Measurements from ENCODE around the gene SVIL.
A peak's percentile ranks its signal among the peaks of the same experiment; 100 is the strongest.
"Not testable (repeated sequence)": the region's sequence is repeated elsewhere in the genome, so short reads cannot be mapped to it uniquely, and the experiment has no call there.

The SVIL gene

DNA sequence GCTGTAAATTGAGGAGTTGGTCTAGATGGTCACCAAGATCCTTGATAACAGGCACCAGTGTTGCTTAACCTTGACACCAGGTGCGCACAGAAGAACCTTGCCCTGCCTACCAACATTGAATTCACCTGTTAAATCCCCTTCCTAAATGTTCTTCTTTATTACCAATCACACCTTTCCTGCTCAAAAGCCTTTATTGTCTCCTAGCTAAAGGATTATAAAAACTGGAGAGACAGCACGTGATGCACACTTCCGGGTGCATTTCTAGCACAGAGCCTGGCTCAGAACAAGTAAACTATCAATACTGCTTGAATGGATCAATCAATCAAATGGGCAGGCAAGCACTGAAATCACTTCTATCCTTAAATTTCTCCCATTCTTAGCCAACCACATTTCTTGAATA, 56.3 kb downstream of the SVIL start:
- Mint-ChIP-seq H3K9me3 (no peaks in the 10 kb centered on the region), H3K27ac (no peak overlapping the region), H3K36me3 (ENCODE audit: low read depth) (no peaks in the 10 kb centered on the region), H3K4me1 (ENCODE audit: low read depth) (peaks cover 6% of the 10 kb centered on the region), H3K4me3 (no peak overlapping the region), H3K27me3 (ENCODE audit: low read depth) (no peaks in the 10 kb centered on the region)
- no peak for DNase-seq (ENCODE audit: low spot score)

GRCh38 chr10:29576681-29577080, 58.1 kb downstream of the SVIL start:
- Mint-ChIP-seq H3K4me3 (no peak overlapping the region), H3K27me3 (ENCODE audit: low read depth) (no peaks in the 10 kb centered on the region), H3K9me3 (no peaks in the 10 kb centered on the region), H3K4me1 (ENCODE audit: low read depth) (no peaks in the 10 kb centered on the region), H3K27ac (no peak overlapping the region), H3K36me3 (ENCODE audit: low read depth) (no peaks in the 10 kb centered on the region)
- no peak for DNase-seq (ENCODE audit: low spot score)

DNA sequence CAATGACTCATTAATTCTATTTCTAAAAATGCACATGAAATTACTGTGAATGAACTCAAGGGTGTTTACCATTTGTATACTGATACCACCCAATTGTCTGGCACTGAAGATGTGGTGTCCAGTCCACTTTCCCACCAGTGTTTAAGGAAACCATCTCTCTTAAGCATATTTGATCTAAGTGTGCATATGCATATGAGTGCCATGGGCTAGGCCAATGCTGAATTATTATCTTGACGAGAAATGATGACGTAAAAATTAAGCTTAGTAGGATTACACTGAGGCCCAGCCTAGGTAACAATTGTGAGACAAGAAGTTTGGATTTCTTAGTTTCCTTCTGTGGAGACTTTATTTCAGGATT, 59.7 kb downstream of the SVIL start:
- Mint-ChIP-seq H3K27me3 (ENCODE audit: low read depth) (no peaks in the 10 kb centered on the region), H3K36me3 (ENCODE audit: low read depth) (no peaks in the 10 kb centered on the region), H3K4me3 (no peak overlapping the region), H3K27ac (no peak overlapping the region), H3K4me1 (ENCODE audit: low read depth) (no peaks in the 10 kb centered on the region), H3K9me3 (no peaks in the 10 kb centered on the region)
- DNase-seq (ENCODE audit: low spot score): no peak

DNA sequence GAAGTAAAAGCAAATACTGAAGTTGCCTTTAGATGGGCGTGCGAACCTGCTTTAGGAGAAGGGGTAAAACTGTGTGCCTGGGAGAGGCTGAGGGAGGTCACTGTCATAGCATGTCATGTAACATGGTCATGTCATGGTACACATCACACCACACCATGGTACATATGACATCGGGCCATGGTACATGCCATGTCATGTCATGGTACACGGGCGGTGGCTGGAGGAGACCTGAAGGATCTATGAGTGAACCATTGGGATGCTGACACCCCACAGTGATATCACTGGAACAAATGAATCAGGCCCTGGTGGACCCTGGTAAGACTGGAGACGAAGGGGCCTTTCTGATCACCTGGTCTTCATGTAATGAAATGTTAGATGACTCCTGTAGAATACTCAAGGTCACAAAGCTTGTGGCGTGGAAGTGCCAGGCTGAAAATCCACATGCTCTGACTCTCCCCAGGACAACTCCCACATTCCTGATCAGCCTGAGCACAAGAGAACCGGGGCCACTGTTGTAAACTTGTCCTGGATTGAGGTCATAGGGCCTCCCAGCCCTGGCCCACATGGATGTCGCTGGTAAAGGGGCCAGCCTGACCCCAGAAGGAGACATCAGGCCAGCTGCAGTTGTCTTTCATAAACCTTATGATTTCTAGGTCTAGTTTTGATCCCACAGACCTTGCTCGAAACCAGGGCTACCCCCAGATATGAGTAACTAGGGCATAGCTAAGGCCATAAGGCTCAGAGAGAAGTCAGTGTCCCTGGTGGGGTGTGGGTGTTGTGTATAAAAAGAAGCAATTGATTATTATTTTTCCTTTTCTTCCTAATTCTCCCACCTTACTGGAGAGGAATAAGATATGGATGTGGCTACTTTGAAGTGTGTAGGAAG, 60.3 kb downstream of the SVIL start:
- DNase-seq (ENCODE audit: low spot score); H3K27ac Mint-ChIP-seq; H3K9me3 Mint-ChIP-seq; H3K4me1 Mint-ChIP-seq (ENCODE audit: low read depth); H3K4me3 Mint-ChIP-seq; H3K36me3 Mint-ChIP-seq (ENCODE audit: low read depth); H3K27me3 Mint-ChIP-seq (ENCODE audit: low read depth): not testable (repeated sequence)

DNA sequence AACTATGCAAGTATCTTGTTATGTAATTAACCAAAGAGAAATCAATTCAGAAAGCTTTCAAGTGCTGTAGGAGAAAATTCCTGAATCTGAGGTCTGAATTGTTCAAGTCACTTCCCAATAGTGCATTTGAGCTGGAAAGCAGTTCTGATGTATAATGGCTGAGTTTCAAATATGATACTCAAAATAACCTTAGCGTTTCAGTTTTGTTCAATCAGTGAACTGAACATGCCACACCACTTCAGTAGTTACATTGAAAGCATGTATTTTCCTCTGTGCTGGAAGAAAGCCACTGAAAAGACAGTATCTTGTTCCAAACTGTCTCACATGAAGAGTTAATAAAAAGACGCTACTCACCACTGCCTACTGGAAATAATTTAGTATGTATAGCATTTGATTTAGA, 64.5 kb downstream of the SVIL start:
- not testable (repeated sequence) for H3K4me3 Mint-ChIP-seq; H3K36me3 Mint-ChIP-seq (ENCODE audit: low read depth); H3K27ac Mint-ChIP-seq; H3K4me1 Mint-ChIP-seq (ENCODE audit: low read depth); H3K27me3 Mint-ChIP-seq (ENCODE audit: low read depth); DNase-seq (ENCODE audit: low spot score); H3K9me3 Mint-ChIP-seq

DNA sequence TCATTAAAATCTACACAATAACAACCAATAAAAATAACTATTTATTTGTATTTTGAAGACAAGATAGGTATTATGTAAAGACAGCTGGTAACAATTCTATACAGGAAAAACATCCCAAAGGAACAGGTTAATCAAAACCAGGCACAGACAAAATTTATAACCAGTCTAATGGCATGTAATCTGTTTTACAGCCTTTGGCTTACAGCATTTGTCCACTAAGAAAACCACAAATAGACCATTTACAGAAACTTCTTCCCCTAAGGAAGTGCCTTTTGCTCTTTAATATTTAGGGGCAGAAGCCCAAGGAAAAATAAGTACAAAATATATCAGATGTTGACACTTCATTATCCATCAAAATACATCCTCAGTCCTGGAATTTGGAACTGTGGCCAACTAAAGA, 65.0 kb downstream of the SVIL start:
- Mint-ChIP-seq H3K27ac (no peak overlapping the region), H3K9me3 (no peaks in the 10 kb centered on the region), H3K4me1 (ENCODE audit: low read depth) (no peaks in the 10 kb centered on the region), H3K27me3 (ENCODE audit: low read depth) (no peaks in the 10 kb centered on the region), H3K4me3 (no peak overlapping the region), H3K36me3 (ENCODE audit: low read depth) (no peaks in the 10 kb centered on the region)
- no peak for DNase-seq (ENCODE audit: low spot score)

DNA sequence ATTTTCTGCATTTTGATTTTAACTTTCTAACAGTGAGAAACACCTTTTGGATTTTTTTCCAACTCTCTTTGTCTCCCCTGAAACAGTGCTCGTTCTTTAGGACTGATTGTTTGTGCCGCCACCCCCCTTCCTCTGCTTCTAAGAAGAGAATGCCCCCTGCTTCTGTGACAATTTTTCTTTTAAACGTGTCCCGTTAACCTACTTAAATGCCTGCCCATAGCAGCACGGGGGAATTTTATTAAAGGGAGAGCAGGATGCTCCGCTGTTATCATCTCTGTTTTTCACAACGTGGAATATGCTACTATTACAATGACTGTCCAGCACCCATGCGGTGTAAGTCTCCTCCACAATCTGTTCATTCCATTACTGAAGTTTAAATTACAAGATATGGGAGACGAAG, 67.8 kb downstream of the SVIL start:
- Mint-ChIP-seq H3K36me3 (ENCODE audit: low read depth) (no peaks in the 10 kb centered on the region), H3K4me3 (no peak overlapping the region), H3K27ac (no peak overlapping the region), H3K4me1 (ENCODE audit: low read depth) (peaks cover 2% of the 10 kb centered on the region), H3K27me3 (ENCODE audit: low read depth) (no peaks in the 10 kb centered on the region), H3K9me3 (no peaks in the 10 kb centered on the region)
- DNase-seq (ENCODE audit: low spot score): no peak

DNA sequence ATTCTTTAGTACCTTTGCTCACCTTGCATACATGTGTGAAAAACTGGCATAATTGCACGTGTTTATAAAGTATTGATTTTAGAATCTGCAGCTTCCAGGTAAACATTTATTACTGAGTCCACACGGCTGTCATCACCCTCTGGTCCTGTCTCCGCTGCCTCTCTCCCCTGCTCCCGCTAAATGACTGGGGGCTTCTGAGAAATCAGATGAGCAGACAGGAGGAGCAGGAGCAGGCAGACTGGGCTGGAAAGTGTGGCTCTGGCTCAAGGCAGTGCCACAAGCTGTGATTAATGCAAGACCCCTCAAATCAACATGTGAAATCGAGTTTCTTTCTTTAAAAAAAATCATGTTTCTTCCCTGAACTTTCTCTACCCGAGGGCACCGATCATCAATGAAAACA, 68.6 kb downstream of the SVIL start:
- not testable (repeated sequence) for H3K27me3 Mint-ChIP-seq (ENCODE audit: low read depth); H3K4me1 Mint-ChIP-seq (ENCODE audit: low read depth); H3K4me3 Mint-ChIP-seq; DNase-seq (ENCODE audit: low spot score); H3K9me3 Mint-ChIP-seq; H3K36me3 Mint-ChIP-seq (ENCODE audit: low read depth); H3K27ac Mint-ChIP-seq

DNA sequence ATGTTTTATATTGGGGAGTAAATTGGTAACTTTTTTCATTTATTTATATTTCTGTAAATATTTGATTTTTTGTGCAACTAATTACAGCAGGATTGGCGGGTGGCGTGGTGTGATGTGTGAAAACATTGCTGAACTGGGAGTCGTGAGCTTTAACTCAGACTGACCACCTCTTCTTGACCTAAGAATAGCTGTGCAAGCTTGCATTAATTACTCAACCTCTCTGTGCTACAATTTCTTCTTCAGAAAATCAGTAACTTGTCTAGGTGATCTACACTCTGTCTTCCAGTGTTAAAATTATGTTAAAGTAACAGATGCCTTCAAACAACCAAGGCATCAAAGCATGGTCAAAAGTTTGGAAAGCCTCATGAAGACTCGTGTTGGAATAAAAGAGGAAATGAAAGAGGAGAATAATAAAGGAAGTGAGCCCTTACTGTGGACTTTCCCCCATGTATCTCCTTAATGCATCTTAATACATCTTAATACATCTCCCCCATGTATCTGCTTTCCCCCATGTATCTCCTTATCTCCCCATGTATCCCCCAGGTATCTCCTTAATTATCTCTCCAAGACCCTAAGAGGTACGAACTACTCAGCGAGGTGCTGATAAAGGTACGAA, 71.2 kb downstream of the SVIL start:
- H3K9me3 Mint-ChIP-seq: no peaks in the 10 kb centered on the region
- no peaks in the 10 kb centered on the region for H3K27me3 Mint-ChIP-seq (ENCODE audit: low read depth)
- peaks cover 2% of the 10 kb centered on the region for H3K4me1 Mint-ChIP-seq (ENCODE audit: low read depth)
- no peaks in the 10 kb centered on the region for H3K36me3 Mint-ChIP-seq (ENCODE audit: low read depth)
- no peak overlapping the region for H3K27ac Mint-ChIP-seq
- DNase-seq (ENCODE audit: low spot score): no peak
- no peak overlapping the region for H3K4me3 Mint-ChIP-seq

- not testable (repeated sequence) for H3K27me3 Mint-ChIP-seq (ENCODE audit: low read depth); DNase-seq (ENCODE audit: low spot score); H3K9me3 Mint-ChIP-seq; H3K36me3 Mint-ChIP-seq (ENCODE audit: low read depth); H3K4me1 Mint-ChIP-seq (ENCODE audit: low read depth); H3K27ac Mint-ChIP-seq; H3K4me3 Mint-ChIP-seq
Measured at GRCh38 chr10:29563006-29563405, 71.8 kb downstream of the SVIL start.

DNA sequence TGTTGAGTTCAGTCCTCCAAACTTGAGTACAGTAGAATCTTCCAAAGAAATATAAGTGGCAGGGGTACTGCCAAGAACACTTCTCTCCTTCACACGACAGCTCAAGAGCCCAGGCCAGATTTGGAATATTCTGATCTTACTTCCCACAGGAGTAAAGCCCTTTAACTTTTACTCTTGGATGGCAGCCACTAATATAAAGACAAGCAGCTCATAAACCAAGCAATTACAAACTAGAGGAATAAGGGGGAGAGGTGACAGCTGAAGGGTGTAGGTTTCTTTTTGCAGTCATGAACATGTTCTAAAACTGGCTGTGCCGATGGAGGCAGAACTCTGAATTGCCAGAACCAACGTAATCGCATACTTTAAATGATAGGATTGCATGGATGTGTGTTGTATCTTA, 74.8 kb downstream of the SVIL start:
- Mint-ChIP-seq H3K27ac (no peak overlapping the region), H3K9me3 (no peaks in the 10 kb centered on the region), H3K27me3 (ENCODE audit: low read depth) (no peaks in the 10 kb centered on the region), H3K4me3 (no peak overlapping the region), H3K36me3 (ENCODE audit: low read depth) (peaks cover under 1% of the 10 kb centered on the region), H3K4me1 (ENCODE audit: low read depth) (peaks cover 10% of the 10 kb centered on the region)
- no peak for DNase-seq (ENCODE audit: low spot score)

- H3K36me3 Mint-ChIP-seq (ENCODE audit: low read depth): peaks cover 3% of the 10 kb centered on the region
- no peak overlapping the region for H3K27ac Mint-ChIP-seq
- DNase-seq (ENCODE audit: low spot score): no peak
- peaks cover 18% of the 10 kb centered on the region for H3K4me1 Mint-ChIP-seq (ENCODE audit: low read depth)
- H3K9me3 Mint-ChIP-seq: no peaks in the 10 kb centered on the region
- no peaks in the 10 kb centered on the region for H3K27me3 Mint-ChIP-seq (ENCODE audit: low read depth)
- no peak overlapping the region for H3K4me3 Mint-ChIP-seq
Measured at GRCh38 chr10:29557665-29558064, 77.1 kb downstream of the SVIL start.

DNA sequence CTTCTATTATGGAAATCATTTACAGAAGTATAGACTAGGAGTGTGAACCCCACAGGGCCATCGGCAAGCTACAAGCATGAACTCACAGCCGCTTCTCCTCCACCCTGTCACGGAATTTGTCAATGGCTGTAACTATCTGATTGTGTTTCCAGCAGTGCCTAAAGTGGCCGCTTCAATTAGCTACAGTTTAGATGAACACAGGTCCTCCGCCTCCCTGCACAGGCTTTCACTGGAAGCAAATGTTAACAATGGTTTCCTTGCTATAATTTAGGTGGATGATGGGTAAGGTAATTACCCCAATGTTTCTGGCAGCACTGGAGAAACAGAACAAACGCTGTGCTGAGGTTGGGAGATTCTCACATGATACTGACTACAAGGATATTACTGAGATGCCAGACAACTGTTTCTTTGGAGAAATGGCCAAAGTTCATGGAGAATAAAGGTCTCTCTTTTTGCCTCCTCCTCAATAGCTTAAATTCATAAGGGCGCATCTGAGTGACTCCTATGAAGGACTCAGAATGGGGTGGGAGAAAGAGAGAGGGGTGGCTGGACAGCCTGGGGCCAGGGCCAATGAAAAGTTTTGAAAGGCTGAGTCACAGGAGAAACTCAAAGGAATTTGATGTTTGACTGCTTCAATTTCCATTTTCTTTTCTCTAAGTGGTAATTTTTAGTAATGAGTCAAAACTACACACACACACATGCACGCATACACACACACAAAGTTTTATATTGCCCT, 78.9 kb downstream of the SVIL start:
- DNase-seq (ENCODE audit: low spot score): no peak
- H3K27ac Mint-ChIP-seq: no peak overlapping the region
- H3K36me3 Mint-ChIP-seq (ENCODE audit: low read depth): peaks cover 4% of the 10 kb centered on the region
- peaks cover 19% of the 10 kb centered on the region for H3K4me1 Mint-ChIP-seq (ENCODE audit: low read depth)
- H3K9me3 Mint-ChIP-seq: no peaks in the 10 kb centered on the region
- no peaks in the 10 kb centered on the region for H3K27me3 Mint-ChIP-seq (ENCODE audit: low read depth)
- no peak overlapping the region for H3K4me3 Mint-ChIP-seq

DNA sequence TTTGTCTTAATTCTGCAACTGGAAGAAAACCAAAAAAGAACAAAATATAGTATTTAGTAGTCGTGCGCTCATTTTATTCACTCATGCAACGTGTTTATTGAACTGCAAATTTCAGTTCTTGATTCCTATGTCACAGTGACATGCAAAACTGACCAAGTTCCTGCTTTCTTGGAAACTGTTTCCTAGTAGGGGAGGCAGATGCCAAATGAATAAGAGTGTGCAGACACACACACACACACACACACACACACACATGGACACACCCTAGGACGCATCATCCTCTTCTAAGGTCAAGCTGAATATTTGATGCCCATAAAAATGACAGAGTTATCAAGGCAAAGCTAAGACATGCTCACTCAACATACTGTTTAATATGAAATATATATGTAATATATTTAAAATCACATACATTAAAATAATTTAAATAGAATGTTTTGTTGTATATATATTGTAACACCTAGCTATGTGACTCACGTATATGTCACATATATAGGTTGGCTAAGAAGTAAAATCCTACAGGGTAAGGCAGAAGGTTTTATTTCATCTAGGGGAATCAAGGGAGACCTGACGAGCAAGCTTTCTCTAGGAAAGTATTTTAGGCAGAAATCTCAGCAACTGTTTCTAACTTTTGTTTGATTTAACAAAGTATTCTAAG, 79.6 kb downstream of the SVIL start:
- no peaks in the 10 kb centered on the region for H3K9me3 Mint-ChIP-seq

More for the DNA sequence above, 79.6 kb downstream of the SVIL start:
- Mint-ChIP-seq H3K36me3 (ENCODE audit: low read depth) (peaks cover 11% of the 10 kb centered on the region), H3K4me3 (peak overlapping the region; percentile 55), H3K4me1 (ENCODE audit: low read depth) (peaks cover 19% of the 10 kb centered on the region), H3K27me3 (ENCODE audit: low read depth) (no peaks in the 10 kb centered on the region), H3K27ac (peak overlapping the region; percentile 68)
- DNase-seq (ENCODE audit: low spot score): no peak
